ENCODE results near the gene ABLIM2.
A peak's percentile ranks its signal among the peaks of the same experiment; 100 is the strongest.

Gene ABLIM2

DNA sequence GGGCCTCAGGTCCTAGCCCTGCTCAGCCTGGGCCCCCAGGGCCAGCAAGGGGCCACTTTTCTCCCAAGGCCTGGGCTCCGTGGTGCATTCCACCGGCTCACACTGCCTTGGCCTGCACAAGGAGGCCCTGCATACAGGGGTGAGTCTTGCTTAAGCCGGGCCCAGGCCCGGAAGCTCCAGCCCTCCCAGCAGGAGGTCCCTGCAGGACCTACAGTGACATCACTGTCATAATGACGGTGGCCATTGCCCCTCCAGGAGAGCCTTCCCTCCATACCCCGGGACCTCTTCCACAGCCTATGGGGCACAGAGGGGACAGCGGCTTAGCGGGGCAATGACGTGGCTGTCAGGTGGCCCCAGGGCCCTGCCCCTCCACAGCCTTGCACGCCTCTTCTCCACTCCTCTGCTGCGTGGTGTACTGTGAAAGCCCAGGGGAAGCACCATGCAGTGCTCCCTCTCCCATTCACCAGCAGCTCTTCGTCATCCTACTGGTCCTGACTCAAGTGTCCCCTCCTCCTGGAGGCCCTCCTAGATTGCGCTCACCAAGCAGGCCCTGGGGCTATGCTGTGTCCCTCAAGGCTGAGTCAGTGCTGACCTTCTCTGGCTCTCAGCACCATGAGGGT, 186.6 kb downstream of the ABLIM2 start:
- no peak for DNase-seq

DNA sequence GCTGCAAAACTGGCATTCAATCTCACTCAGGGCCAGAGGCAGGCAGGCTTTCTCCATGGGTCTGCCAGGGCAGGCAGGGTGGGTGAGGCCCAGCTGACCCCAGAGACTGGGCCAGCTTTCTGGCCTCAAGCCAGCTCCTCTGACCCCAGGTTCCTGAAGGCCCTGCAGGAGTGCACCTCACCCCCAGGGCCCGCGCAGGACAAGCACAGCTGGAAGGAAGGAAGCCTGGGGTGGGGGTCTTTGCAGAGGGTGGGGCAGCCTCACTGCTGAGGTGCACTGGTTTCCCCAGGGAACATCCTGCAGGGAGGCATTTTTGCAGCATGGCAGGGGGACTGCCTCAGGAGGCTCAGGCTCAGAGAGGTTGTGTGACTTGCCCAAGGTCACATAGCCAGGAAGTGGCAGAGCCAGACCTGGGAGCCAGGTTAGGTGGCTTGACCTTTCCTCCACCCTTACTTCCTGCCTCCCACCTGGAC, 187.4 kb downstream of the ABLIM2 start:
- no peak for DNase-seq

DNA sequence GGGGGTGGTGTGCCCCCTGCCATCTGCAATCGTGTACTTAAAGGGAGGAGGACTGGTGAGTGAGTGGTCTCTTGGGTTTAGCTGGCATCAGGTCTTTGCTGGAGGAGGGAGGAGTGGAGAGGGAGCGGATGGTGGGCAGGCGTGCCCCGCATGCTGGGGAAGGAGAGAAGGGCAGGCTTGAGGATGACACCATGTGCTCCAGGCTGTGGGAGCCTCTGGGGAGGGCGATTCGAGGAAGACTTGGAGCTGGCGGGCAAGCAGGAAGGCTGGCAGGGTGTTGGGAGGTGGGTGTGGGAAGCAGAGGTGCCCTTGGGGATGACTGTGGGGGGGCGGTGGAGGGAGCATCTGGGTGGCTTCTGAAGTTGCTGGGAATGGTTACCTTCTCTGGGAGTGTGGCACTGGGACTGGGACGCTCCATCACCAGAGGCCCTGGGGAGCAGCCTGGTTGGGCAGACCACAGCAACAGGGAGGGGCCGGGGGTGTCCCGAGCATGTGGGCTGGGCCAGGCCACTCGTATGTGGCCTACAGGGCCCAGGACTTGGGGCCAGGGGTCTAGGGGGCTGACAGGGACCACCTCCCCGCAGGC, 188.2 kb downstream of the ABLIM2 start:
- DNase-seq: no peak

DNA sequence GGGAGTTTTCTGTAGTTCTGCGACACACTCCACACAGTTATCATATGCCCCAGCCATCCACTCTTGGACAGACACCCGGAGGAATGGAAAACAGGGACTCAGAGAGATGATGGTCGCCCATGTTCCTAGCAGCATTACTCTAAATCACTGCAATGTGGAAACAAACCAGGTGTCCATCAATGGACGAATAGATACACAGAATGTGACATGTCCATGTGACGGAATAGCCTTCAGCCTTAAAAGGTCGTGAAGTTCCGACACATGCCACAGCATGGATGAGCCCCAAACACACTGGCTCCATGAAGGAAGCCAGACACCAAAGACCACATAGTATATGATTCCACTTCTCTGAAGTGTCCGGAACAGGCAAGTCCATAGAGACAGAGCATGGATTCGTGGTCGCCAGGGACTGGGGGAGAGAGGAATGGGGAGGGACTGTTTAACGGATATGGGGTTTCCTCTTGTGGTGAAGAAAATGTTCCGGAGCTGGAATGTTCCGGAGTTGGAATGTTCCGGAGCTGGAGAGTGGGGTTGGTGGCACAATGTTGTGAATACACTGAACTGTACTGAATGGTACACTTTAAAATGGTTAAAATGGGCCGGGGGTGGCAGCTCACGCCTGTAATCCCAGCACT, 190.2 kb downstream of the ABLIM2 start:
- DNase-seq: no peak

DNA sequence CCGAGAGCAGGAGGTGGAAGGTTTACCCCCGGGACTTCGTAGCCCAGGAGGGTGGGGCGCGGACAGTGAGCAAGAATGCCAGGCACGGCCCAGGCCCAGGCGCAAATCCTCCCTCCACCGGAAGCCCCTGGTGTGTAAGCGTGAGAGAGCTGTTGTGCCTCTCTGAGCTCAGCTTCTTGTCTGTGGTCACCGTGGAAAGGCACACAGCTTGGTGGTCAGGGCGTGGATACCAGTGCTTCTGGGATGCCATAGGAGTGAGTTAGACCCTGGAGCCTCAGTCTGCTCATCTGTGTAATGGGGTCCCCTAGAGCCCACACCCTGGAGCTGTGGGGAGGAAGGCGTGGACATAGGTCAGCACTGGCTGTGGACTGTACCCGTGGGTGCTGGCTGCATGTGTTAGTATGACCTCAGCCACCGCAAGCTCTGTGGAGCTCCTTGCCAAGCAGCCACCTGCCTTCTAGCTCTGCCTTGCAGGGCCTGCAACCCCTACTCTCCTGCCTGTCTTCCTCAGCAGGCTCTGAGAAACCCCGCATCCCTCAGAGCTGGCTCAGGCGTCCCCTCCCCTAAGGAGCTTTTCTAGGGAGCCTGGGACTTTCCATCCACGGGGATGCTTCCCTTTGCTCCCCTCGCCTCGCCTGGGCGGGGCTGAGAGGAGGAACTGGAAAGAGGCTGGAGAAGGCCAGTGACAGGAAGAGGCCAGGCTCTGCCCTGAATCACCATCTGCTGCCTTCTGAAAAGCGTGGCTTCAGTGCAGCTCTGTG, 190.9 kb downstream of the ABLIM2 start:
- no peak for DNase-seq

DNA sequence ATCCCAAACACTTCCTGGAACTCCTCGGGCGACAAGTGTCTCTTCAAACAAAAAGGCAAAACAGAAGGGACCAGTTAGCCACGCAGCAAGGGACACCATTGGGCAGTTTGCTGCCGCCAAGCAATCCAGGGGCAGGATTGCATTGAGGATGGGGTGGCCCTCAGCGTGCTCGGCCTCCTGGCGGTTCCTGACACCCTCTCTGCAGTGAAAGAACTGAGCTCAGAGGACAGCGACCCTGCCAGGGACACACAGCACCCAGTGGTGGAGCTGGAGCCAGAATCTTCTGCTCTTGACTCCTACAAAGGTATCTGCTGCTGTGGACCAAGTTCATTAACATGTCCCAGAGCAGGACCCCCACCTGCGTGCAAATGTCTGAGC, 191.6 kb downstream of the ABLIM2 start:
- no peak for DNase-seq

DNA sequence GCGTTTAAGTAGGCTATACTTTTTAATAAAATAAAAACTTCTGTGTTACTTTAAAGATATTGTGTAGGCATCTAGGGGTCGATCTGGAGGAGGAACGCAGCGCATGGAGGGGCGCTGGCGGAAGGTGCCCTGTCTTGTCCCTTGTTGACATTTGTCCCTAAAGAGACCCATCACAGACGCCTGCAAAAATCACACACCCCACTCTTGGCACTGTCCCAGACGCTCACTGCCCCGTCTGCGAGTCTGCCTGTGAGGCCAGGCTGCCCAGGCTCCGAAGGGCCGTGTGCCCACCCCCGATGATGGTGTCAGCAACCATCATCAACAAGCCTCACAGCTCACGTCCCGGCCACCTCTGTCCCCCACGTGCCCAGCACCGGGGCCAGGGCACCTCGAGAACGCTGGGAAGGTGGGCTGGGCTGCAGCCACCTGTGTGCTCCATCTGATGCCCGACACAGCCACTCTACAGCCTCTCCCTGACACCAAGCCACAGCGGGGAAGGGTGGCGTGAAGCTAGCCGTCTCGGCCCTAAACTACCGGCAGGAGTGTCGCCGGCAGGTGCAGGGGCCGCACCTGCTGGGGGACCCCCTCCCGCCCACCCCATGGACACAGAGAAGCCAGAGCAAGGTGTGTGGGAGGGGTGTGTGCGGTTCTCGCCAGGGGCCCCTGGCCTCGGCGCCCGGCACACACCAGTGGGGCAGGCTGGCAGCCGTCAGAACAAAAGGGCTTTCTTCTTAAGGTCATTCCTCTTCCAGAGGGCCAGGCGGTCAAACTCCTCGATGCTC, 192.1 kb downstream of the ABLIM2 start:
- DNase-seq: no peak

DNA sequence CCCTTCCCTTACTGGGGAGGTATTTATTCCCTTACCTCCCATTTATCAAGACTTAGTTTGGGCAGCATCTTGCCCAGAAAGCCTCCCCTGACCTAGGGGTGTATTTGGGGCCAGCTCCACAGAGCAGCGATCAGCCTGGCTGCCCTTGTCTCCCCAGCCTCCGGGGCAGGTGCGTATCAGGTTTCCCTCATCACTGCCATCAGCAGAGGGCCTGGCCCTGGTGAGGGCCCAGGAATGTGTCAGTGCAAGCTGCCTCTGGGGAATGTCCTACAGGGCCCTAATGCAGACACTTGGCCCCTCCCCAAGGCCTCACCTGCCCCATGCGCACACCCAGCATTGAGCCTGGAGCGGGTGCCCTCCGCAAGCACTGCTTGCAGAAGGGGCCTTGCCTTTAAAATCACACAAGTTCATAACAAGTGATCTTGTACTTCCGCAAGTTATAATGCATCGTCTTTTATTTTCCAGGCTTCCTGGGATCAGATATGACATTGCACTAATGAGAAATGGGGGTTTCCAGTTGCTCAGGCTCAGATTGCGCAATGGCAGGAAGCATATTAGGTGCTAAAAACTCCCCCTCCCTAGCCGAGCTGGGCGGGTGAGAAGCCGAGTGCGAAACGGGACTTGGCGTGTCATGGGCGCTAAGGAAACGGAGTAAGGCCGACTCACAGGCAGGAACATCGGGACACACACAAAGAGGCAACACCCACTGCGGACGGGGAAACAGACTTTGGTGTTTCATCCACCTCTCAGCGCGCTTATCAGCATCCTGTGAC, 193.5 kb downstream of the ABLIM2 start:
- DNase-seq: peak; percentile 30 to 48

DNA sequence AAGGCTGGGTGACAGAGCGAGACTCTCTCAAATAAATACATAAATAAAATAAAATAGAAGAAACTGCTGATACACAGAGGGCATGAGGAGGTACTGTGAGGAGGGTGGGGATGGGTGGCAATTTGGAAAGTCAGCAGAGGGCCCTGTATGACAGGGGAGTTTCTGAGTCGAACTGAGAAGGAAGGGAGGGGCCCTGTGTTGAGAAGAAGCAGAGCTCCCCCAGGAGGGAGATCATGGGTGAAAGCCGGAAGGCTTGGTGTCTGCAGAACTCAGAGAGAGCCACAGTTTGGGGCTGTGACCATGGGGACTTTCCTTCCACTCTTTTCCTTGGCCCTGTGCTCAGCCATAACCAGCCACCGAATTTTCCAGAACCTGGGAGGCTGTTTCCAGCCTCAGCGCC, 194.2 kb downstream of the ABLIM2 start:
- DNase-seq: peak; percentile 24 to 25

DNA sequence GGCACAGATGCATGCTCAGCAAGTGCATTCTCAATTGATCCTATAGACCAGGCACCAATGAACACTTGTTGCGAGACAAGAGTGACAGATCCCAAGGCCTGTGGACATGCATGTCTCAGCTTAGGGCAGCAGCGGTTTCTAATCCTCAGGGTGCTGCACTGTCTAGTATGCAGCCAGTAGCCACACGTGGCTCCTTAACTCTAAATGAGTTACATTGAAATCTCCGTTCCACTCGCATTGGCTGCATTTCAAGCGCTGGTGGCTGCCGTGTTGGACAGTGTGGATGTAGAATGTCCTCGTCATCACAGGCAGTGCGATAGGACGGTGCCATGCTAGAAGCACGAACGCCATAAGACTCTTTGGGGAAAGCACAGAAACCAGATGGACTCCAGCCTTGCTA, 194.9 kb downstream of the ABLIM2 start:
- DNase-seq: no peak

DNA sequence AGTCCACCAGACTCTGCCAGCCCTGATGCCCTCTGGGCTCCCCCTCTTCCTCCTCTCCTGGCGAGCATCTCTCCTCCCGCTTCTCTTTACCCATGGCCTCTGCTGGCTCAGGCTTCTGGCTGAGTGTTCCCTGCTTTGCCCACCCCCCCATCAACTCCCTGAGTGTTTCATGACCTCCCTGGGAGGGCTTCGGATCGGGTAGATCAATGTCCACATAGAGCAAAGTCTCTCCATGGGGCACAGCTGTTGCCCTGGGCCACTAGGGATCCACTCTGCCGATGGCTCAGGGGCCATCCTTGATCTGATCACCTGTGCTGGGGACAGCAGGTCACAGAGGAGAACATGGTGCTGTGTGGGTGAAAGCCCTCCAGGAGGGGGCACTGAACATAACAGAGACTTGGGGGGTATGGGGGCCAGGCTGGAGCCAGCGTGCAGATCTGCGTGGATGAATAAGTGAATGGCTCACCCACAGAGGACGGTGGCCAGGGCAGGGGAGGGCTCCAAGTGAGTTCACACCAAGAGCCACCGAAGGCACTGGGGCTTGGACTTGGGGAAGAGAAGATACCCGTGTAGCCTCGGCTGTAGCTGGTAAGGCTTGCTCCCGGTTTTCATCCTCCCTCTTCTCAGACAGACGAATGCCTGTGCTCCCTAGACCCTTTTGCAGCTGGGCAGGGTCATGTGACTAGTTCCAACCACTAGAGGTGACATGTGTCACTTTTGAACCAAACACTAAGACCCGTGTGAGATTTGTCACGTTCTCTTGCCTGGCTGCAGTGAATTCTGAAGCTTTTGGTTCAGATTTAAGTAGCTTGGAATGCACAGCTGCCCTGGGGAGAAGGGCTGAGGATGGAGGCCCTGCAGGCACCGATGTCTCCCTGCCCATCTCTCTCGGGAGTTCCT, 195.8 kb downstream of the ABLIM2 start:
- DNase-seq: no peak

DNA sequence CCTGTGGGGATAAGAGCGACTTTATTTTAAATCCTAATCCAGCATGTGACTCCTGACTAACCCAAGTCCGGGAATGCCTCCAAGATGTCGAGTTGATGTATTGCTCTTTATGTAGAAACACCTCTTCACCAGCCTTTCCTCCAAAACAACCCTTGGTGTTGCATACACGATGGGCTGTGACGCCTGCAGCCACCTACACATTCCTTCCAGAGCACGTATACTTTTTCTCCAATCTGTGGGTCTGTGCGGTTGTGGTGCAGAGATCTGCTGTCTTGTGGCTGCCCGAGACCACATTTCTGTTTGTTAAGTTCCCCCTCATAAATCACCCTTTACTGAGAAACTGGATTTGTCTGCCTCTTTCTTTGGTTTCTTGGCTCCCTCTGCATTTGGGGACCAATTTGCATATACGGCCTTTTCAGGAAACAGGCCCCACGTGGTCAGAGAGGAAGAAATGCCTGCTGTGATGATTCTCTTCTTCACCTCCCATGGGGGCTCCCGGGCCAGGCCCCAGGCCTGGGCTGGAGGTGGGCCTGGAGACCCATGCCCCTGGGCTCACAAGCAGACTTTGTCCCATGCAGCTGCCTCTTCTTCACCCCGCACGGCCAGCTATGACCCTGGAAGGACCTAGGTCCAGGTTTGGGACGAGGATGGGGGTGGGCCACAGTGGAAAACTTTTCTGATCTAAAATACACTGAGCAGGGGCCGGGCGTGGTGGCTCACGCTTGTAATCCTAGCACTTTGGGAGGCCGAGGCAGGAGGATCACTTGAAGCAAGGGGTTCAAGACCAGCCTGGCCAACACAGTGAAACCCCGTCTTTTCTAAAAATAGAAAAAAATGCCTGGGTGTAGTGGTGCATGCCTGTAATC, 197.6 kb downstream of the ABLIM2 start:
- DNase-seq: peak; percentile 56 to 67

DNA sequence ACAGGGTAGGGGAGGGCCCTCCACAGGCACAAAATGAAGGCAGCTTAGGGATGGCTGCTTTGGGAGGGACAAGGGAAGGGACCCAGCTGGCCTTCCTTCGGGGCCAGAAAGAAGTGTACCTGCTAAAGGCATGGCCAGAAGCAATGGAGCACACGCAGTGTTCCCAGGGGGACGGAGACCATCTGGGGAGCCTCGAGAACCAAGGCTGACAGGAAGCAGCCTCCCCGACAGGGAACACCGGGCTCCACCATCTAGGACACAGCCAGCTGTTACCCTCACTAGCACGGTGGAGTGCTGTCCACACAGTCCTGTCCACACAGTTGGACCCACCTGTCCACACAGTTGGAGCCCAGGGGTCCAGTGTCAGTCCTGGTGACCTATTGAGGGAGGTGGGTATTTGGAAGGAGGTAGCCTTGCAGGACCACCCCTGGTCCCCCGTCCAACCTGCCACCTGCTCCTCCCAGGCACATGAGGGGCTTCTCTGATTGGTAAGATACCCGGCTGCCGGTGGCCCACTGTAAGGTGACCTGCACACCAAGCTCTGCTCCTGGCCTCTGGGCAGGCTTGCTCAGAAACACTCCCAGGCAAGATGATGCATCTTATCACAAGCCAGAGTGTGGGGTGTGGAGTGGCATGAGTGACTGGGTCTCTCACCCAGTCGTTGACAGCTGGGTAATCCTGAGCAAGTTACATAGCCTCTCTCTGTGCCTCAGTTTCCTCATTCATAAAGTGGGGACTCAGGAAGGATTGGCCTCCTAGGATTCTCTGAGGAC, 198.4 kb downstream of the ABLIM2 start:
- DNase-seq: no peak

DNA sequence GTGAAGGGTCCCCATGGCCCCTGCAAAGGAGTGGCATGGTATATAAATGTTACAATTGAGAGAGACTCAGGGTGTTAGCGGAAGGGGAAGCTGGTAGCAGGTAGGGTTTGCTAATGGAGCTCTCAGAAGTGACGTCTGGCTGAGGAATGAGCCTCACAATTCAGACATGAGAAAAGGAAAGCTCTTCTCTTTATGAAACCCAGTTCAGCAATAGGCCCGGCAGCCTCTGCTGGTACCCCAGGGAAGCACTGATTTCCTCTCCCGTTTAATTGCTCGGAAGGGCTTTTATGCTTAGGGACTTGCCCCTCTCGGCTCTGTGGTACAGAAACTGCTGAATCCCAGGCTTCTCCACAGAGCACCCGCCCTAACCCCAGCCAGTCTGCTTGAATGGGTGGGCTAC, 199.5 kb downstream of the ABLIM2 start:
- DNase-seq: no peak

DNA sequence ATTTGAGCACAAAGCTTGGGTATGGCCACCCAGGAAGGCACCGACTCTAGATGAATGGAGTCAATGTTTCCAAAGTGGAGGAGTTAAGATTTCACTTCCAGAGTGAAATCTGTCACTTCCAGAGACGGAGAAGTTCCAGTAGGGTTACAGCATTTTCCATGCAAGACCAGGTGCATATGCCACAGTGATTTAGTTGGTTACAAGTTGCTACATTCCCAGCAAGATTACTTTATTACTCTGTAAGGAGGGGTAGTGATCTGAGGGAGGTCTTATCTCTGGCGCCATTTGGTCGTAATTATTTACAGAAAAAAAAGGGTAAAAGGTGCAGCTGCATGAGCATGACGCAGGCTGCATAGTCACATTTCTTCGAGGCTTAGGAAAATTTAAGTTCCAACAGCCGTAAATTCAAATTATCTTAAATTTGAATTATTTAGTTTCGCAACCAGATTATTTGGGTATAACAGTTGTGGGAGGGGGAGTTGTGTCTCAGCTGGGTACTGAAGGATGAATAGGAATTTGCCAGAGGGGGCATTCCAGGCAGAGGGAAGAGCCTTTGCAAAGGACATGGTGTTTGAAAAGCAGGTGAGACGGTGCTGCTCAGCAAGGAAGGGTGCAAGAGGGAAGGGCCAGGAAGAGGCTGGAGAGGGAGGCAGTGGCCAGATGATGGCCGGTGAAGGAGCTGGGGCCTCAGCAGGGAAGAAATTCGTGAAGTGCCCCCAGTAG, 201.5 kb downstream of the ABLIM2 start:
- DNase-seq: no peak

DNA sequence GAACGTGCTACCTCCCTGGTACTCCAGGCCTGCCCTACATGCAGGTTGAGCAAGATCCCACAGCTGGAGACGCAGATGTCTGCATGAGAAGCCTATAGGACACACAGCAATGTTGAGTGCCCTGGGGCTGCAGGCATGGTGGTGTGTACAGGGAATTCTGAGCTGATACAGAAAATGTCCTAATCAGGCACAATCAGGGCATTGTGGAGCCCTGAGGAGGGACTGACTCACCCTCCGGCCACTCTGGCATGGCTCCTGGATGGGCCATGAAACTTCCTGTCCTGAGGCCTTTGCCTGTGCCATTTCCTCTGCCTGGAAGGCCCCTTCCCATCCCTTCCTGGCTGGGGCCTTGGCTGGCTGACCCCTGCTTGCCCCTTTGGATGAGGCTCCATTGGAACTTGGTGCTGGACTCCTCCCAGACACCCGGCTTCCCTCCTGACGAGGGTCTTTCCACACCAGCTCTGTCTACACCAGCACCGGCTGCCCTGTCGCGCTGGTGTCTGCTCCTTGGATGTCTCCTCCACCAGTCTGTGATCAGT, 202.3 kb downstream of the ABLIM2 start:
- DNase-seq: no peak

DNA sequence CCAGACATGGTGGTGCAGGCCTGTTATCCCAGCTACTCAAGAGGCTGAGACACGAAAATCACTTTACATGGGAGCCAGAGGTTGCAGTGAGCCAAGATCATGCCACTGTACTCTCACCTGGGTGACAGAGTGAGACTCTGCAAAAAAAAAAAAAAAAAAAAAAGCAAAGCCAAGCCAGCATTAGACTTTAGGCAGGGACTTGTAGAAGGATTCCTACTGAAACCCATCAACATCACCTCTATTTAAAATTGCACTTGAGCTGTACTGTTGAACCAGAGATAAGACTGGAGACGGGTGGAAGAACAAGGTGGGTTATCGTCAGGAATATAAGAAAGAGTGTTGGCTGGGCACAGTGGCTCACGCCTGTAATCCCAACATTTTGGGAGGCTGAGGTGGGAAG, 203.2 kb downstream of the ABLIM2 start:
- DNase-seq: no peak

DNA sequence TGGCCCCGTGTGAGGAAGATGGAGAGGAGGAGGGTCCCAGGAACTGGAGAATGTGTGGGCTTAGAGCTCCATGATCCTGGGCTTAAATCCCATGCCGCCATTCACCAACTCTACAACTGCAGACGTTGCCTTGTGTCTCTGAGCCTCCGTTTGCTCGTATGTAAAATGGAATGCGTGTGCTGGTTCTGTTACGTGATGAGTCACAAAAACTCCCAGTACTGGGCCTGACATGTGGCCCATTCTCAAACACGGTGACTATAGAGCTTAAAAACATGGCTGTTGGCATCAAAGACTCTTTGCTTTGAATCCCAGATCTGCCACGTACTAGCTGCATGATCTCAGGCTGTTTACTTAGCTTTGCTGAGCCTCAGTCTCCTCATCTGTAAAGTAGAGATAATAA, 206.0 kb downstream of the ABLIM2 start:
- no peak for DNase-seq
